RKO (cell line): ENCODE data around the gene PGBD4.
A peak's percentile ranks its signal among the peaks of the same experiment; 100 is the strongest.
"Not testable (repeated sequence)": the region's sequence is repeated elsewhere in the genome, so short reads cannot be mapped to it uniquely, and the experiment has no call there.

ENCODE experiments used
- DNase-seq: peaks from one replicate; pipeline ENCODE4 v3.0.0-alpha.2; 2016; ENCODE audit warnings: low spot score

PGBD4 gene

DNA sequence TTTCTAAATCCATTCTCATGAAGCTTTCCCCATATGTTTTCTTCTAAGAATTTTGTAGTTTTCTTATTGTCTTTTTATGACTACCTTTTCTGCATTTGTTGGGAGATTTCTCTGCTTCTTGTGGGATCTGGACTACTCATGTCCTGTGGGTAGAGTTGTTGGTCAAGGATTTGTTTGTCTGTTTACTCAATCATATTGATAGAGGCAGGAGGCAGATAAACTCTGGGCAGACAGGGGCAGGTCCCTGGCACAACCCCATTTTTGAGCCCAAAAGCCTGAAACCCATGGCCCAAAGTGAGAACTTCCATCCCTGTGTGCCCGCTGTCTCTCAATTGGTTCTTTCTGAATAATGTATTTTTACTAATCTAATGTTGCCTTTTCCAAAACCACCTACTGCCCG, 12.3 kb downstream of the PGBD4 start:
- no peak for DNase-seq

DNA sequence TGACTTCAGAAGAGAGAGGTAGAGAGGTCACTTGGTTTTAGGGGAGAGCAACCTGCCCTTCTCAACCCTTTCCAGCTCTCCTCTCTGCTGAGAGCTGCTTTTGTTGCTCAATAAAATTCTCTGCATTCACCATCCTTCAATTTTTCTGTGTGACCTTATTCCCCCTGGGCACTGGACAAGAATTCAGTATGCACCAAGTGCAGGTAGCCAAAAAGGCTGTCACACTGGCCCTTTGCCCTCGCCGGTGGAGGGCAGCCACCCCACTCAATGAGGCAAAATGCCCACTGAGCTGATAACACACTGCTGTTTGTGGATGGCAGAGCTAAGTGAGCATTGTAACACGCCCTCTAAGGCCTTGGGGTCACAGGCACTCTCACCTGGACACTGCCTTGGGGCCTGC, 12.9 kb downstream of the PGBD4 start:
- no peak for DNase-seq

DNA sequence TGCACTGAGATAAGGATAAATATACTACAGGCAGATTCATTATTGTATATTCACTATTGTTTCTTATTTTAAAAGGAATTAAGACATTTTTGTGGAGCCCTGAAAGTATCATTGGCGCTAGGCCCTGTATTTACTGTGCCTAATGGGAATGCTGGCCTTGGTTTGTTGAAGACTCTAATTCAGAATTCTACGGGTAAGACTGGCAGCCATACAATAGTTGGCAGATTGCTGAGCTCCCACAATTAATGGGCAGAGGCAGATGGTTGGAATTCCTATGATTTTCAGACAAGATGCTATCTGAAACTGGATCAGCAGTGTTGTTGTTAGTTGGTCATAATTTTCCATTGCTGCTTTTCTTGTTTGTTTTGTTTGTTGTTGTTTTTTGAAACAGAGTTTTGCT, 14.7 kb downstream of the PGBD4 start:
- no peak for DNase-seq

- DNase-seq, result peak; percentile 43
These were observed 17.4 kb downstream of the PGBD4 start for GRCh38 chr15:34119291-34119690.

DNA sequence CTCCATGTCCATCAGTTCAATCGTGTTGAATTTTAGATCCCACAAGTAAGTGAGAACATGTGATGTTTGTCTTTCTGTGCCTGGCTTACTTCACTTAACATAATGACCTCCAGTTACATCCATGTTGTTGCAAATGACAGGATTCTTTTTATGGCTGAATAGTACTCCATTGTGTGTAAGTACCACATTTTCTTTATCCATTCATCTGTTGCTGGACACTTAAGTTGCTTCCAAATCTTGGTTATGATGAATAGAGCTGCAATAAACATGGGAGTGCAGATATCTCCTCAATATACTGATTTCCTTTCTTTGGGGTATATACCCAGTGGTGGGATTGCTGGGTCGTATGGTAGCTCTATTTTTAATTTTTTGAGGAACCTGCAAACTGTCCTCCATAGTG, 18.5 kb downstream of the PGBD4 start:
- DNase-seq, result not testable (repeated sequence)

DNA sequence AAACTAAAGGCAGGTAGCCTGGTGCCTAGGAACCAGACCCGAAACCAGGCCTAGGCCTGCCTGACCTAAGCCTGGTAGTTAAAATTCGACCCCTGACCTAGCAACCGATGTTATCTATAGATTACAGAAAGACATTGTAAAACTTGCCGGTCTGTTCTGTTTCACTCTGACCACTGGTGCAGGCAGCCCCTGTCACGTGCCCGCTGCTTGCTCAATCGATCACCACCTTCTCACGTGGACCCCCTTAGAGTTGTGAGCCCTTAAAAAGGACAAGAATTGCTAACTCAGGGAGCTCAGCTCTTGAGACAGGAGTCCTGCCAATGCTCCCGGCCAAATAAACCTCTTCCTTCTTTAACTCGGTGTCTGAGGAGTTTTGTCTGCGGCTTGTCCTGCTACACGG, 19.9 kb downstream of the PGBD4 start:
- DNase-seq, result not testable (repeated sequence)

DNA sequence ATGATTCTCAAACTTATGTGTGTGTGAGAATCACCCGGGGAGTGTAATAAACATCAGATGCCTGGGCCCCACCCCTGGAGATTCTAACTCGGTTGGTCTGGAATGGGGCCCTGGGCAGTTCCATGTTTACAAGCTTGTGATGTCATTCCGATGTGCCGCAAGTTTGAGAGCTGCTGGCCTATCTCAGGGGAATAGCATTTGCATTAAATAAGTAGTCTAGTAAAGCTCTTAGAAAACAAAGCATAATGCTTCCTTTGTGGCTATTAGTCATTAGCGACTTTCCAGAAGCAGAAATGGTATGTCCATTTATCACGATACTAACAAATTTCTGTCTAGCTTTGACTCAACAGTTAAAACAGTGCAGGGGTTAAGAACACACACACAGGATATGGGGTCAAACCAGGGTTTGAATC, 20.9 kb downstream of the PGBD4 start:
- DNase-seq, result no peak

- no peak for DNase-seq
These were observed 22.8 kb downstream of the PGBD4 start for GRCh38 chr15:34124651-34125050.

- no peak for DNase-seq
These were observed 24.1 kb downstream of the PGBD4 start for GRCh38 chr15:34125945-34126344.

DNA sequence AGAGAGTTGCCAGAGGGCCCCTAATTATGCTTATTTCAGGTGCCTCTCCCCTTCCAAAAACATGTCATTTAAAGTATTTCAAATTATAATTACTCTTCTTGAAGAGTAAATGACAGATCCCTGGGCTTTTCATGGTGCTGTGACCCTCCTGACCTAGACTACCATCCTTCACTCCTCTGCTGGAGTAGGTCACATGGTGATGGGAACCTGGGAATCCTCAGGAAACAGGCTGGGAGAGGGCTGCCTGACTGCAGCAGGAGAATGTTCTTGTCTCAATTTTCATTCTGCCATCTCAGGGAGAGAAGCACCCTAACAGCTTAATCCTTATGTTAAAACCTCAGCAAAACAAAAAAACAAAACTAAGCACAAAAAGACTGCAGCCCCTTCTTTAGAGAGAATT, 24.6 kb downstream of the PGBD4 start:
- DNase-seq, result no peak

DNA sequence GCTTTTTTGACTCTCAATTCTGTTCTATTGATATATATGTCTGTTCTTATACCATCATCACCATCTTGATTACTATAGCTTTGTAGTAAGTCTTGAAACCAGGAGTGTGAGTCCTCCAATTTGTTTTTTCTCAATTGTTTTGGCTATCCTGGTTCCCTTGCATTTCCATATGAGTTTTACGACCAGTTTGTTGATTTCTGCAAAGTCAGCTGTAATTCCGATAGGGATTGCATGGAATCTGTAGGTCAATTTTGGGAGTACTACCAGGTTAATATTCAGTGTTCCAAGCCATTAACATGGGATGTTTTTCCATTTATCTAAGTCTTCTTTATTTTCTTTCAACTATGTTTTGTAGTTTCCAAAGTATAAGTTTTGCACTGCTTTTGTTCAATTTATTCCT, 27.0 kb downstream of the PGBD4 start:
- no peak for DNase-seq

DNA sequence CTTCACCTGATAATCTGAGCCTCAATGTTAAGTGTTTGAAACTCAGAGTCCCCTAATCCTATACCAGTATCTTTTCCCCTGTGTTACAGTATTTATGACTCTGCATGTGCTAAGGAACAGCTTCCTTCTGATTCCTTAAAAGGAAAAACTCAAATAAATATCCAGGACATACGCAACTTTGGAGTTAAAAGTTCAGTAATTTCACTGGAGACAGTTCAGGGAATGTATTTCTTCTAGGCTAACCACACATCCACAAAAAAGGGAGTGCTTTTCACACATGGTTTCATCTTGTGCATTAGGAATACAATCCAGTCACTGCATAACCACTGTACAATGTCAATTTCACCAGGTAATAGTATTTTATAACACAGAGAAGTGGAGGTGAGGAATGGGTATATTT, 31.0 kb downstream of the PGBD4 start:
- DNase-seq, result no peak

DNA sequence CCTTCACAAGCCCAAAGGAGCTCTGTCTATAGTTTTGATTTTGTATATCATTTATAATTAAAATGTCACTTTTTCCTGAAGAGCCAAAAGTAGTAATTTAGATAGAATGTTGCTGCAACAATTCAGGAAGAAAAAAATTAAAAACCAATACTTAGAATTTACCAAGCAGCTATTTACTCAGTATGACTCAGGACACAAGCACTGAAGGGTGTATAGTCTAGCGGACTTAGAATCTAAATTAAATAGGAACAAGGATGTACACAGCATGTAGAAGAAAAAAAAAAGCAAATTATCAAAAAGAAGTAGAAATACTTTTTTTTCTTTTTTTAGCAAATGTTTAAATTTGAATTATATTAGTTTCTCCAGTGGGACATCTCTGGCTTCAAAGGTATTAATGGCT, 31.6 kb downstream of the PGBD4 start:
- no peak for DNase-seq

DNA sequence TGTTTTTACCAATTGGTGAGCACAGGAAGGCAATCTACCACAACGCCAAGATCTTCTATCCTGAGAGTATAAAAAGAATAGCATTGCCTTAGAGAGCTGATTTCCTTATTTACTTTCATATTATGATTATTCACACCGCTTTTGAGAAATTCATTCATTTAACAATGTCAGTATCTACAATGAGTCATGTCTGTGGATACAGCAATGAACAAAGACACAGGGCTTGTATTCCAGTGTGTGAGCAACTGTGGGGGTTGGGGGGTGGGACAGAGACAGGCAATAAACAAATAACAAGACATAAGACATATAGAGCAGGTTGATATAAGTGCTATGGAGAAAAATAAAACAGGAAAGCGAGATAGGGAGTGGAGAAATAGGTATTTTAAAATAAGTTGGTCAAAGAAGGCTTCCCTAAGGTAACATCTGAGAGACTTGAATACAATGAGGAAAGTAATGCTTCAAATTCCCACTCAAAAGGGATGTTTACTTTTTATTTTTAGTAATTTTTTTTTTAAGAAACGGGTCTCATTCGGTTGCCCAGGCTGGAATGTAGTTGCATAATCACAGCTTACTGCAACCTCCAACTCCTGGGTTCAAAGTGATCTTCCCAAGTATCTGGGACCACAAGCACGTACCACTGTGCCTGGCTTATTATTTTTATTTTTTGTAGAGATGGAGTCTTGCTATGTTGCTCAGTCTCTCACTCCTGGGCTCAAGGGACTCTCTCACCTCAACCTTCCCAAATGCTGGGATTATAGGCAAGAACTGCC, 45.7 kb downstream of the PGBD4 start:
- no peak for DNase-seq

DNA sequence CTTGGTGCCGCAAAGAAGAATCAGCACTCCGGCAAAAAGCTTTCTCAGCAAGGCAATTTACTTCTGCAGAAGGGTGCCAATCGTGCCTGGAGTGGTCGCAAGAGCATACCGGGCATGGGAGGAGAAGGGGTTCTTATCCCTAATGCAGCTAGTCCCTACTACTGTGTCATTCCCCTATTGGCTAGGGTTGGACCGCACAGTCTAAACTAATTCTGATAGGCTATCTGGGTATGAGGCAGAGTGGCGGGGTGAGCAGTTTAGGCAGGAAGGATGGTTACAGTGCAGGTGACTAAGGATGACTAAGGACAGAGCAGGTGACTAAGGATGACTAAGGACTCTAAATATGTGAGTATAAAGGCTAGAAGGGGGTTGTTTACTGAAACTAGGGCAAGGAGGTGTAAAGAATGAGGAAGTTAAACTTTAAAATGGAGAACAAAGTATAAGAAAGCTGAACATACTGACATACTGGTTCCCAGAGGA, 52.9 kb downstream of the PGBD4 start:
- DNase-seq, result peak; percentile 79

- DNase-seq, result no peak
These were observed 54.0 kb downstream of the PGBD4 start for GRCh38 chr15:34155859-34156258.
